OCI-LY1 (cell line): ENCODE results near the gene F2RL1.

Experiments used
- EZH2 ChIP-seq: fragments of 200-600 bp; sonication (generic), shearing (Covaris generic); IDR thresholded peaks from 2 replicates; pipeline ENCODE4 v1.8.0; 2017; ENCODE audit warnings: borderline replicate concordance, mixed run types, mild to moderate bottlenecking, antibody characterized with exemption, low read length, moderate library complexity, mixed read lengths
- TF ChIP-seq, protein P1 (sequence below): fragments of 200-600 bp; sonication (generic), shearing (Covaris generic); IDR thresholded peaks from 2 replicates; pipeline ENCODE4 v1.5.1; 2017; ENCODE audit warnings: mild to moderate bottlenecking, antibody characterized with exemption, low read length, moderate library complexity, mixed read lengths

DNA sequence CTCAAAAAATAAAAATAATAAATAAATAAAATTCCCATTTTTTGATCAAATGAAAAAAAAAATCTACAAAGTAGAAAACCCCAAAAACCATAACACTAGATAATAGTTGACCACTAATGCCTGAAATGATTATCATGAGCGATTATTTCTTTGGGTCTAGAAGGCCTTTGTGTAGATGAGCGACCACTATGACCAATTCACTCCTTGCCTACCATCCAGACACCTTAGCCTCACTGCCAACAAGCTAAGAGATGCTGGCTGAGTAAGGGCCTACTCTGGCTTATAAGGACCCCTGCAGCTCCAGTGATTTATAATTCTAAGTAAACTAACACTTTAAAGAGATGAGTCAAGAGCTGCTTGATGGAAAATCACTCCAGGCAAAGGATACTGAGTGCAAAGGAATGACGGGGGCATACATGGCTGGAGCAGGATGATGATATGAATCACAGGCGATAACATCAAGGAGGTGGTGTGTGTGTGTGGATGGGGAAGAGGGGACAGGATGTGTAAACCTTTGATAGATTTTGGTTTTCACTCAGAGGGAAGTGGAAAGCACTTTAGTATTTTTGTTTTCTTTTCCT lies 4.8 kb upstream of the F2RL1 start:
- TF ChIP-seq, protein P1, sequence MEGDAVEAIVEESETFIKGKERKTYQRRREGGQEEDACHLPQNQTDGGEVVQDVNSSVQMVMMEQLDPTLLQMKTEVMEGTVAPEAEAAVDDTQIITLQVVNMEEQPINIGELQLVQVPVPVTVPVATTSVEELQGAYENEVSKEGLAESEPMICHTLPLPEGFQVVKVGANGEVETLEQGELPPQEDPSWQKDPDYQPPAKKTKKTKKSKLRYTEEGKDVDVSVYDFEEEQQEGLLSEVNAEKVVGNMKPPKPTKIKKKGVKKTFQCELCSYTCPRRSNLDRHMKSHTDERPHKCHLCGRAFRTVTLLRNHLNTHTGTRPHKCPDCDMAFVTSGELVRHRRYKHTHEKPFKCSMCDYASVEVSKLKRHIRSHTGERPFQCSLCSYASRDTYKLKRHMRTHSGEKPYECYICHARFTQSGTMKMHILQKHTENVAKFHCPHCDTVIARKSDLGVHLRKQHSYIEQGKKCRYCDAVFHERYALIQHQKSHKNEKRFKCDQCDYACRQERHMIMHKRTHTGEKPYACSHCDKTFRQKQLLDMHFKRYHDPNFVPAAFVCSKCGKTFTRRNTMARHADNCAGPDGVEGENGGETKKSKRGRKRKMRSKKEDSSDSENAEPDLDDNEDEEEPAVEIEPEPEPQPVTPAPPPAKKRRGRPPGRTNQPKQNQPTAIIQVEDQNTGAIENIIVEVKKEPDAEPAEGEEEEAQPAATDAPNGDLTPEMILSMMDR: no peak
- TF ChIP-seq EZH2: no peak
